Right lobe of liver (tissue), 4 donors: ENCODE data around the gene FAAP20.

Source experiments
- CTCF ChIP-seq, 4 donors: fragments of 200-600 bp in 3 of 4; fragments of 450-650 bp in 1 of 4; IDR thresholded peaks; one replicate each; pipeline versions ENCODE4 v1.5.1 to v1.8.0; 2016 to 2022; ENCODE audit warnings: antibody characterized with exemption in 4 of 4, mild to moderate bottlenecking in 2 of 4
- POLR2A ChIP-seq: fragments of 450-650 bp; IDR thresholded peaks from one replicate; pipeline ENCODE4 v1.6.1; 2017; ENCODE audit warnings: antibody characterized with exemption, mild to moderate bottlenecking
- donor health status: DM: no; HTN: no; CAD: no.
- donor health status: DM: no; HTN: no; CAD: no.
- donor health status: DM: no; HTN: yes; CAD: no.

- TF ChIP-seq CTCF (IDR thresholded peaks at IDR 0.05) (no peak), POLR2A (no peak)
These were observed 4.0 kb upstream of the FAAP20 start for GRCh38 chr1:2198571-2198970.
